ENCODE measurements around the gene TAS2R43.
"Not testable (repeated sequence)": the region's sequence is repeated elsewhere in the genome, so short reads cannot be mapped to it uniquely, and the experiment has no call there.

The TAS2R43 gene, protein sequence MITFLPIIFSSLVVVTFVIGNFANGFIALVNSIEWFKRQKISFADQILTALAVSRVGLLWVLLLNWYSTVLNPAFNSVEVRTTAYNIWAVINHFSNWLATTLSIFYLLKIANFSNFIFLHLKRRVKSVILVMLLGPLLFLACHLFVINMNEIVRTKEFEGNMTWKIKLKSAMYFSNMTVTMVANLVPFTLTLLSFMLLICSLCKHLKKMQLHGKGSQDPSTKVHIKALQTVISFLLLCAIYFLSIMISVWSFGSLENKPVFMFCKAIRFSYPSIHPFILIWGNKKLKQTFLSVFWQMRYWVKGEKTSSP

GRCh38 chr12:11092128-11092527, at the start of gene TAS2R43:
Gene TAS2R43 (minus strand): TSS chr12:11092313. CDS start chr12:11092229, 84 bp downstream.
- DNase-seq (ENCODE audit: low spot score): no peak

DNA sequence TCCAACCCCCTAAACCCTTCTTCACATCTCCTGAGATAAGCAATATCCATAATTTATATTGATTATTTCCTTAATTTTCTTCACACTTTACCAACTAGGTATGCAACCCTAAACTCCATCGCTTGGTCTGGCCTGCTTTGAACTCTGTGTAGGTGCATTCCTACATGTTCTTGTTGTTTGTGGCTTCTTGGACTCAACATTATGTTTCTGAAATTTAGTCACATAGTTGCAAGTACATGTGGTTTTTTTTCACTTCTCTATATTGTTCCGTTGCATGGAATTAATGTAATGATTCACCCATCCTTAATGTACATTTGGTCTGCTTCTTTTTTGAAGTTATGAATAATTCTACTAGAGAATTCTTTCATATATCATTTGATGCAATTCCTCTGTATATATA, 44.0 kb upstream of the TAS2R43 start:
- no peak for DNase-seq (ENCODE audit: low spot score)

DNA sequence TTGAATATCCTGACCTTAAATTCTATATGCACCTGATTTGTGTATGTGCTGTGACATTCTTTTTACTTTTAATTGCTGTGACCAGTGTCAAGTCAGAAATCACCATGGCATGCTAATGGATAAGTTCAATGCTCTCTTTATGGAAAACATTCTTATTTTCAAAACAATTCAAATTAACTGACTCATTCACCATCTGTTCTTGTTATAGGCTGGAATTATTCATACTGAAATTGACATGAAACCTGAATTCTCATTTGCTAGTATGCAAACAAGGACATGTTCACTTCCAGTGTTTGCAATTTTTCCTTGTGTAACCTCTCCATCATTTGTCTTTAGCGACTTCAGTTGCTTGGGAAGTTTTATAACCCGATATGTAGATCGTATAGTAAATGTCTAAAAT, 42.2 kb upstream of the TAS2R43 start, which contains the start of gene TAS2R30:
TAS2R30 (minus strand) TSS at position 340 of the 400 bp plus-strand sequence. CDS start 400 bp downstream, outside the sequence.
- no peak for DNase-seq (ENCODE audit: low spot score)

GRCh38 chr12:11133816-11134215, 41.7 kb upstream of the TAS2R43 start:
- no peak for DNase-seq (ENCODE audit: low spot score)

GRCh38 chr12:11133162-11133561, 41.0 kb upstream of the TAS2R43 start:
- DNase-seq (ENCODE audit: low spot score): no peak

- no peak for DNase-seq (ENCODE audit: low spot score)
Measured at GRCh38 chr12:11130999-11131398, 38.9 kb upstream of the TAS2R43 start.

DNA sequence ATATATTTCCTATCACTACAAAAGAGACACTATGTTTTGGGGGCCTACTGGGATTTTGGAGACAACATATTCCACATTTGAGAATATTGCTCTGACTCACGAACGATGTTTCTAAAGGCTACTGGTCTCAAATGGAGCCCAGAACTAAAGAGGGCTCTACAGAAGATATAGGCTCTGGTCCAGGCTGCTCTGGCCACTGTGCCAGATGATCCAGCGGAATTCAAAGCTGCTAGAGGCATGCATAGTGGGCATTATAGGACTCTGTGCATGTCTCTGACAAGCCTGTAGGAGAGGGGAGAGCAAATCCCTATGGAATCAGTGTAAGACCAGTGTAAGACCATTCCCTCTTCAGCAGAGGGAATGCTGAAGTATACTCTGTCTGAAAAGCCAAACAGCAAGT, 38.3 kb upstream of the TAS2R43 start:
- DNase-seq (ENCODE audit: low spot score): no peak

DNA sequence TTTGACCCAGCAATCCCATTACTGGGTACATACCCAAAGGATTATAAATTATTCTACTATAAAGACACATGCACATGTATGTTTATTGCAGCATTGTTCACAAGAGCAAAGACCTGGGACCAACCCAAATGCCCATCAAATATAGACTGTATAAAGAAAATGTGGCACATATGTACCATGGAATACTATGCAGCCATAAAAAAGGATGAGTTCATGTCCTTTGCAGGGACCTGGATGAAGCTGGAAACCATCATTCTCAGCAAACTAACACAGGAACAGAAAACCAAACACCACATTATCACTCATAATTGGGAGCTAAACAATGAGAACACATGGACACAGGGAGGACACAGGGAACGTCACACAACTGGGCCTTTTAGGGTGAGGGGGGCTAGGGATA, 22.0 kb upstream of the TAS2R43 start:
- DNase-seq (ENCODE audit: low spot score): not testable (repeated sequence)

GRCh38 chr12:11111213-11111612, 19.1 kb upstream of the TAS2R43 start:
- not testable (repeated sequence) for DNase-seq (ENCODE audit: low spot score)

DNA sequence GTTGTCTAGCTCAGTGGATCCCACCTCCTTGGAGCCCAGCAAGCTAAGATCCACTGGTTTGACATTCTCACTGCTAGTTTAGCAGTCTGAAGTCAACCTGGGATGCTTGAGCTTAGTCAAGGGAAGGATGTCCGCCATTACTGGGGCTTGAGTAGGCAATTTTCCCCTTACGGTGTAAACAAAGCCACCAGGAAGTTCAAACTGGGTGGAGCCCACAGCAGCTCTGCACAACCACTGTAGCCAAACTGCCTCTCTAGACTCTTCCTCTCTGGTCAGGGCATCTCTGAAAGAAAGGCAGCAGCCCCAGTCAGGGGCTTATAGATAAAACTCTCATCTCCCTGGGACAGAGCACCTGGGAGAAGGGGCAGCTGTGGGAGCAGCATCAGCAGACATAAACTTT, 16.7 kb upstream of the TAS2R43 start:
- DNase-seq (ENCODE audit: low spot score): no peak

DNA sequence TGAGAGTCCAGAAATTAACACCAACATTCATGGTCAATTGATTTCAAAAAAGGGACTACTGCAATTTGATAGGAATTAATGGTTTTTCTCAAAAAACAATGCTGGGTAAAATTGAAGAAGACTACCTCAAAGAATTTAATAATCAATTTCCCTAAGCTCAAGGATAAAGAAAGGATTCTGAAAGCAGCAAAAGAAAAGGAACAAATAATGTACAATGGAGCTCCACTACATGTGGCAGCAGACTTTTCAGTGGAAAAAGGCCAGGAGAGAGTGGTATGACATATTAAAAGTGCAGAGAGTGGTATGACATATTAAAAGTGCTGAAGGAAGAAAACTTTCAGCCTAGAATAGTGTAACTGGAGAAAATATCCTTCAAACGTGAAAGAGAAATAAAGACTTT, 15.6 kb upstream of the TAS2R43 start:
- no peak for DNase-seq (ENCODE audit: low spot score)

GRCh38 chr12:11106288-11106687, 14.2 kb upstream of the TAS2R43 start:
- no peak for DNase-seq (ENCODE audit: low spot score)

DNA sequence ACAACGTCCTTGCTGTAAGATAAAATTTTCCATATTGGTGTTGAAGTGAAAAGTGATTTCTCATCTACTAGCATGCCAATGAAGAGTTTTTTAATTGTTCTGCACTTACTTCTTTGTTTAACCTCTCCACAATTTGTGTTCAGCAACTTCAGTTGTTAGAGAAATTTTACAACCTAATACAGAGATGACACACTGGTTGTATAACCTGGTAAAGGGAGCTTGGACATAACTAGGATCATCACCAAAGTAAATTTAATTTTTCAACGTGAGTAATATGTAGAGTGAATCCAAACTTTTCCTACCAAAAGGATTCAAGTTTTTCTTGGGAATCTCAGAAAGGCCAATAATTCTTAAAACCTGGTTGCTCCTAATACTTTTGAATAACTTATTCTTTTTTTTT, 13.4 kb upstream of the TAS2R43 start:
- no peak for DNase-seq (ENCODE audit: low spot score)

DNA sequence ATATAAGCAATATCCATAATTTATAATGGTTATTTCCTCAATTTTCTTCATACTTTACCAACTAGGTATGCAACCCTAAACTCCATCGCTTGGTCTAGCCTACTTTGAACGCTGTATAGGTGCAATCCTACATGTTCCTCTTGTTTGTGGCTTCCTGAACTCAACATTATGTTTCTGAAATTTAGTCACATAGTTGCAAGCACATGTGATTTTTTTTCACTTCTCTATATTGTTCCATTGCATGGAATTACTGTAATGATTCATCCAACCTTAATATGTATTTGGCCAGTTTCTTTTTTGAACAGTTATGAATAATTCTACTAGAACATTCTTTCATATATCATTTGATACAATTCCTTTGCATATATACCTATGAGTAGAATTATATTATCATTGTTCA, 2.8 kb upstream of the TAS2R43 start:
- DNase-seq (ENCODE audit: low spot score): not testable (repeated sequence)

- no peak for DNase-seq (ENCODE audit: low spot score)
Measured at GRCh38 chr12:11089246-11089645, 2.9 kb downstream of the TAS2R43 start.

DNA sequence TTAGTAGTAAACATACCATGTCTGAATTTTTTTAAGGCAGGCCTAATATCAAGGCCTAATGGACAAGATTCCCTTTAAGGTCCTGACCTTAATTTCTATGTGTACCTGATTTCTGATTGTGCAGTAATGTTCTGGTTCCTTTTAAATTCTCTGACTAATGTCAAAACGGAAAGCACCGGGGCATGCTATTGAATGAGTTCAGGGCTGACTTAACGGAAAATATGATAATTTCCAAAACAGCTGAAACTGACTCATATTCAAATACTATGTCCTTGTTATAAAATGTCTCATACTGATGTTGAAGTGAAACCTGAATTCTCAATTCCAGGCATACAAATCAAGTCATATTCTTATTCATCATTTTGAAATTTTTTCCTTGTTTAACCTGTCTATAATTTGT, 6.7 kb downstream of the TAS2R43 start:
- no peak for DNase-seq (ENCODE audit: low spot score)

- no peak for DNase-seq (ENCODE audit: low spot score)
Measured at GRCh38 chr12:11081987-11082386, 10.1 kb downstream of the TAS2R43 start.

- DNase-seq (ENCODE audit: low spot score): no peak
Measured at GRCh38 chr12:11078246-11078645, 13.9 kb downstream of the TAS2R43 start.

GRCh38 chr12:11075642-11076041, 16.5 kb downstream of the TAS2R43 start:
- no peak for DNase-seq (ENCODE audit: low spot score)

DNA sequence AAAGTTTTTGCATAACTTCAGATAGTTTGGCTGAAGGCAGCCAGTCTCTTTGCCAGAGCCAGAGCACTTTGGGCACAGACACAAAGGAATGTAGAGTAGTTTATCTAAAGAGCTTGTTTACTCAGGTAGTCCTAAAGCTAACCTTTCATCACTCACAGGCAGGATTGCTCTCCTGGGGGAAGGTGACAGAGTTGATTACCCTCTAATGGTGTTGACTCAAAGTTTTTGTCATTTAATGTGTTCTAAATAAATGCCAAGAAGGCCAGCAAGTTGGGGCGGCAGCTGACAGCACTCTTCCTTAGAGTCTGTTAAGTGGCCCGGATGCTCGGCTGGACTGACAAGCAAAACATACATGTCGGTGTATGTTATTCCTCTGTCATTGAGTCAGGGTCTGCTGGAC, 20.7 kb downstream of the TAS2R43 start:
- DNase-seq (ENCODE audit: low spot score): no peak

GRCh38 chr12:11070999-11071398, 21.1 kb downstream of the TAS2R43 start:
- DNase-seq (ENCODE audit: low spot score): no peak

- DNase-seq (ENCODE audit: low spot score): no peak
Measured at GRCh38 chr12:11069854-11070365, 22.2 kb downstream of the TAS2R43 start.

GRCh38 chr12:11067514-11067913, 24.6 kb downstream of the TAS2R43 start:
- no peak for DNase-seq (ENCODE audit: low spot score)

DNA sequence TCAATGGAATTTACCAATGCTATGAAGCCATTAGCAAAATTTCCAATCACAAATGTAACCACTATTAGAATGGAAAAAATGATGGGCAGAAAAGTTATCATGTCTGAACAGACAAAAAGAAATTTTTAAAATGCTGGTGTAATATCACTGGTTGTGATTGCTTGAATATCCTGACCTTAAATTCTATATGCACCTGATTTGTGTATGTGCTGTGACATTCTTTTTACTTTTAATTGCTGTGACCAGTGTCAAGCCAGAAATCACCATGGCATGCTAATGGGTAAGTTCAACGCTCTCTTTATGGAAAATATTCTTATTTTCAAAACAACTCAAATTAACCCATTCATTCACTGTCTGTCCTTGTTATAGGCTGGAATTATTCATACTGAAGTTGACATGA, 29.9 kb downstream of the TAS2R43 start, which contains the start of gene TAS2R46:
TAS2R46 (minus strand) TSS at position 101 of the 400 bp plus-strand sequence; CDS start at position 101, 0 bp downstream.
- not testable (repeated sequence) for DNase-seq (ENCODE audit: low spot score)
